Measurements from ENCODE around the gene LGMN.
A peak's percentile ranks its signal among the peaks of the same experiment; 100 is the strongest.

The LGMN gene

DNA sequence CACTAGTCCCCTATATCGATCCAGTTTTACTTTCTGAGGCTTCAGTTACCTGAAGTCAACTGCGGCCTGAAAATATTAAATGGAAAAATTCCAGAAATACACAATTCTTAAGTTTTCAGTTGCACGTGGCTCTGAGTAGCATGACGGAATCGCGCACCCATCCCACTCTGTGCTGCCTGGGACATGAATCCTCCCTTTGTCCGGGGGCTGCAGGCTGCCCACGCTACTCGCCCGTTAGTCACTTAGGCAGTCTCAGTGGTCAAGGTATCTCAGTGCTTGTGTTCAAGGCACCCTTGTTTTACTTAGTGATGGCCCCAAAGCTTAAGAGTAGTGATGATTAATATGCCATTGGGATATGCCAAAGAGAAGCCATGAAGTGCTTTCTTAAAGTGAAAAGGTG is 46.6 kb downstream of the LGMN start:
- TF ChIP-seq, protein P1, sequence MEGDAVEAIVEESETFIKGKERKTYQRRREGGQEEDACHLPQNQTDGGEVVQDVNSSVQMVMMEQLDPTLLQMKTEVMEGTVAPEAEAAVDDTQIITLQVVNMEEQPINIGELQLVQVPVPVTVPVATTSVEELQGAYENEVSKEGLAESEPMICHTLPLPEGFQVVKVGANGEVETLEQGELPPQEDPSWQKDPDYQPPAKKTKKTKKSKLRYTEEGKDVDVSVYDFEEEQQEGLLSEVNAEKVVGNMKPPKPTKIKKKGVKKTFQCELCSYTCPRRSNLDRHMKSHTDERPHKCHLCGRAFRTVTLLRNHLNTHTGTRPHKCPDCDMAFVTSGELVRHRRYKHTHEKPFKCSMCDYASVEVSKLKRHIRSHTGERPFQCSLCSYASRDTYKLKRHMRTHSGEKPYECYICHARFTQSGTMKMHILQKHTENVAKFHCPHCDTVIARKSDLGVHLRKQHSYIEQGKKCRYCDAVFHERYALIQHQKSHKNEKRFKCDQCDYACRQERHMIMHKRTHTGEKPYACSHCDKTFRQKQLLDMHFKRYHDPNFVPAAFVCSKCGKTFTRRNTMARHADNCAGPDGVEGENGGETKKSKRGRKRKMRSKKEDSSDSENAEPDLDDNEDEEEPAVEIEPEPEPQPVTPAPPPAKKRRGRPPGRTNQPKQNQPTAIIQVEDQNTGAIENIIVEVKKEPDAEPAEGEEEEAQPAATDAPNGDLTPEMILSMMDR (conservative IDR thresholded peaks at IDR 0.05): no peak
- H3K27ac ChIP-seq: no peak overlapping the region

DNA sequence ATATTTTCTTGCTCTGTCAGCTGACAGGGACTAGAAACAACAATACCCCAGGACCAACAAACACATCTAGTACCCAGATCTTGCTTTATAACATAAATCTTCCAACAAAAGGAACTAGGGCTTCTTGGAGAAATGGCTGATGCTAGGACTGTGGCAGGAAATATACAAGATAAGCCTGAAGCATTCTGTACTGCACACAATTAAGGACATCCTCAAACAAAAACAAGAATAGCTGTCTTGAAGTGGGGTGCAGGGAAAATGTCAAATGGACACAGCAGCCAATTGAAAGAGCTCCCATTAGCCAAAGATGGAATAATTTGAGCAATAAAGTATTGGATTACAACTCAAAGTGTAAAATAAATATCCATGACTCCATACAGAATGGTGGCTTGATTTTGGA is 50.0 kb downstream of the LGMN start:
- TF ChIP-seq, protein P1 (conservative IDR thresholded peaks at IDR 0.05): no peak
- no peak overlapping the region for H3K27ac ChIP-seq

GRCh38 chr14:92696366-92696765 is 52.1 kb downstream of the LGMN start:
- TF ChIP-seq, protein P1 (conservative IDR thresholded peaks at IDR 0.05): no peak
- H3K27ac ChIP-seq: no peak overlapping the region

DNA sequence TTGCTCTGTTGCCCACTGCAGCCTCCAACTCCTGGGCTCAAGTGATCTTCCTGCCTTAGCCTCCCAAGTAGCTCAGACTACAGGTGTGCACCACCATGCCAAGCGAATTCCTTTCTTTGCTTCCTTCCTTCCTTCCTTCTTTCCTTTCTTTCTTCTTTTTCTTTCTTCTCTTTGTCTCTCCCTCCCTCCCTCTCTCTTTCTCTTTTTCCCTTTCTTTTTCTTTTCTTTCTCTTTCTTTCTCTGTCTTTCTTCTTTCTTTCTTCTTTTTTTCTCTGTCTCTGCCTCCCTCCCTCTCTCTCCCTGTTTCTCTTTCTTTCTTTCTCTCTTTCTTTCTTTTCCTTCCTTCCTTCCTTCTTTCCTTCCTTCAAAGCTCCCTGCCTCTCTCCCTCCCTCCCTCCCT is 52.9 kb downstream of the LGMN start:
- no peak overlapping the region for H3K27ac ChIP-seq
- TF ChIP-seq, protein P1 (conservative IDR thresholded peaks at IDR 0.05): no peak

DNA sequence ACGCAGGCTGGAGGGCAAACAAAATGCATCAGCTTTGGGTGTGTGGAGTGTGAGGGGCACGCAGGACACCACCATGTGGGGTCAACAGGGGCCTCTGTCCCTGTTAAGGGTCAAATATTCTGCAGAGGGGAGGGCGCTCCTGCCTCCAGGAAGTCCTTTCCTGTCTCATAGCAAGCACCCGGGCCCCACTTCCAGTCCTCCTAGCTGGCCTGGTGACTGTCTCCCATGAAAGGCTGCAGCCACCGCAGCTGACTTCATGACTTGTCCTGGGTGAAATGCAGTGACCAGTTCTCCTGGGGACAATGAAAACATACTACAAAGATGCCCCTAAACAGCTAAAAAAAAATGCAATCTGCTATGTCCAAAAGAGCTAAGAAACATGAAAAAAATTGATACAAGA is 53.6 kb downstream of the LGMN start:
- TF ChIP-seq, protein P1 (conservative IDR thresholded peaks at IDR 0.05): no peak
- H3K27ac ChIP-seq: no peak overlapping the region

DNA sequence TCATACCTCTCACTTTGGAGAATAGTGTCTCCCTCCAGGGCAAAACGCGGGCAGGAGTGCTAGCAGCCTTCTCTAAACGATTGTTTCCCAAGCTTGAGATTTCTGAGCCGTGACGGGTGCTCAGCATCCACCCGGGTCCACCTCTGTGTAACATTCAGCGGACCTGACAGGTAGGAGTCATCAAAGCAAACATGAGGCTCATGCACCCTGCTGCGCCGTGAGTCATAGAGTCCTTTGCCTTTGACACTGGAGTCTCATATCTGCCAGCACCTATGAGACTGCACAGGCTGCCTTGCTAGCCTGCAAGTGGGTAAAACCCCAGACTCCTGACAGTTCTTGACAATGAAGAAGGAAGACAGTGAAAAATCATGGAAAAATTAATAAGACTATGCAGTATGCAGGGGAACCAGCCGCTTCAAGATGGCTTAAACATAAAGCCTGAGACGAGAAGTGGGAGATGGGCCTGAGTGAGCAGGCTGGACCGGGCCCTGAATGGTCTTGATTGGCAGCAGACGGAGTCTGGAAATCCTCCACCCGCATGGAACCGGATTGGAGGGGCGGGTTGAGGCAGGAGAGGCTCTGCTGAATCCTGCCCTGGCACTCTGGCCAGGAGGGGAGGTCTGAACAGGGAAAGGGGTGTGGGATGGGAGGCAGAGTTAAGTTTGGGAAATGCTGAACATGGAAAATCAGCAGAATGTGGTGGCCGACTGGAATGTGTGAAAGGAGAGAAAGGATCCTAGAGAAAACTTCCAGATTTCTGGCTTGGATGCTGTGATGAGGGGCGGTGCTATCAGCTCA is 54.2 kb downstream of the LGMN start:
- TF ChIP-seq, protein P1 (conservative IDR thresholded peaks at IDR 0.05): no peak
- H3K27ac ChIP-seq: peak overlapping the region; percentile 87

DNA sequence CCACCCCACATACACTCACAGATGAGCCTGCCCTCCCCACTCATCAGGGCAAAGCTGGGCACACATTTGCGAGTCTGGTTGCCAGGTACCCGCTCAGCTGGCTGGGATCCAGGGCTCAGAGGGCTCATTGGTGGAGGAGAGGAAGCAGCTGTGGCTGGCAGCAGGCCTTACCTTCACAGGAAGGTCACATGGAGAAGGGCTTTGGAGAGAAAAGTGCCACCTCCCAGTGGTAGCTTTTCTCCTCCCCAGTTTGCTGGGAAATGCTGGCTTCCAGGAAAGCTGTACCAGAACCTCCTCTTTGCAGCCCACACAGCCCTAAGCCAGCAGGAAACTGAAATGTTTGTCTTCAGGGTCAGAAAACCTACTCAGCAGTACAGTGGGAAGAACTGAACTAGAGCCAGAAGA is 55.6 kb downstream of the LGMN start:
- TF ChIP-seq, protein P1 (conservative IDR thresholded peaks at IDR 0.05): no peak

More for the DNA sequence above, 55.6 kb downstream of the LGMN start:
- H3K27ac ChIP-seq: peak overlapping the region; percentile 87
